NCI-H345 (cell line): ENCODE measurements around the gene ADGRG7.
"Not testable (repeated sequence)": the region's sequence is repeated elsewhere in the genome, so short reads cannot be mapped to it uniquely, and the experiment has no call there.

ENCODE experiments used
- DNase-seq: peaks from one replicate; lab custom pipeline; 2025; lab: John Stamatoyannopoulos, UW

ADGRG7 gene

DNA sequence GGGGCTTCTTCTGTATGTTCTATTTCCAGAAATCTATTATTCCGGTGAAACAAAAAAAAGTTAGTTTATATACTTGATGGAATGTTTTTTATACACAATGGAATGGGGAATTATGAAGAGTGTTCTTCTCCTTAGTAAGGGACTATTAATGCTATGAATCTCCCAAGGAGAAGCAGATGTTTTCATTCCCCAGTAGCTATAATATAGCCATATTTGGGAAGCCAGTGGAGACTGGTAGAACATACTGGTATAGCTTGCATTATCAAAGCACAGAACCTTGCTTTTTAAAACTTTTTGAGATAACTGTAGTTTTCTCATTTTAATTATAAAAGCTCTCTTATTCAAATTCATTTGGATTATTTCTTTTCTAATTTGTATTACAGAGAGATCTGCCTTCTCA, 38.3 kb downstream of the ADGRG7 start:
- DNase-seq = no peak

DNA sequence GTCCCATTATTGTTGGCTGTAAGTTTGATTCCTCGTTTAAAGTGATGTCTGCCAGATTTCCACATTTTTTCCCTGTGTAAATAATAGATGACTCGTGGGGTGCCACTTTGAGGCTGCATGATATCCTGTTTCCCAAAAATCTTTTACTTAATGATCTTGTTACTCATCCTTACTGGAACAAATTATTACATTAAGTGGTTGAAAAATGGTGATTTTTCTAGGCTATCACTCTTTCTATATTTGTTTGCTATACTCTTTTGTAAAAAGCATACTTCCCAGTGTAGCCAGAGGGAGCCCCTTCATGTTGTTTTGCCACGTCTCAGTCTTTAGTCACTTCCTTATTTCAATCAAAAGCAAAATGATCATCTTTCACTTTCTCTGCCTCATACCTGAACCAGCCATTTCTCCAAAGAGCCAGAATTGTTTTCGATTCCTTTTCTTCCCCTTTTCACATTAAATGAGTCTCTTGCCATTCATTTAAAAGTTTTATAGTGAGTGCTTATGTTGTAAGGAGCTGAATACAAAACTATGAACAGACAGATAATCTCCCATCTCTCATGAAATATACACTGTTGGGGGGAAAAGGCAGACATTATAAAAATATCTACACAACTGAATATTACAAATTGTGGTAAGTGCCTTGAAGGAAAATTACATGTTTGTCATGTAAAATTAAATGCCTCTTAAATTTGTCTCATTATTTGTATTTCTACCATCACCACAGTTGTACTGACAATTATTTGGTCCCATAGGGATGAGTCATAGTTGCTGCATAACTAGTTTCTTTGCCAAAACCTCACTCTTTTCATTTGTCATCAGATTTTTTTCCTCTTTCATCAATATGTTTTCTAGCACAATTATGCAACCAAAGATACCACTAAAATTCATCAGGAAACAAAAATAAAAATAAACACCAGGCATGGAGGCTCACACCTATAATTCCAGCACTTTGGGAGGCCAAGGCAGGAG, 41.5 kb downstream of the ADGRG7 start:
- DNase-seq = no peak

DNA sequence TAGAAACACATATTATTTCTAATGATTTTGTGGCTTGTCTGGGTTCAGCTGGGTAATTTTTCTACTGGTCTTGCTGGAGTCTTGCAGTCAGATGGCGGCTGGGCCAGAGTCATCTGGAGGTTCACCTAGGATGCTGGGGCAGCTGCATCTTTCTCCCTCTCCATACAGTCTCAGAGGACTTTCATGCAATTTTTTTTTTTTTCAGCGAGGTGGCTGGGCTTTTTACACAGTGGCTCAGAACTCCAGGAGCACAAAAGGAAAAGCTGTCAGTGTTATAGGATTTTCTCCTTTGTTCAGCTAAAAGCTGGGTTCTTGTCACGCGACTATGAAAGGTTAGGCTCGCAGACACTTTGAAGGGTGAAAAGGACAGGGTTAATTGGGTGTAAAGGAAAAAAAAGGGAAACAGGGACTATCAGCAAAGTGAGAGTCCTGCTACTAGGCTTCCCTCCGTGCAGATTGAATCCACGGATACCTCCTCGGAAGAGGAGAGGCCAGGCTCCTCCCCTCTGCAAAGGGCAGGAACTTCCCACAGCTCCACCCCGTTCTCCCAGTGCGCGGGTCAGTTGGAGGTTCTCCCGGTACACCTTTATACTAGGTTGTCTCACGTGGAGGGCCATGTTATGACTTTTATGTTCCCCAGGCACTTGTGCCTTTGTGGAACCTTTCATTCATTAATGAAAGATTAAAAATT, 44.3 kb downstream of the ADGRG7 start:
- DNase-seq = no peak

DNA sequence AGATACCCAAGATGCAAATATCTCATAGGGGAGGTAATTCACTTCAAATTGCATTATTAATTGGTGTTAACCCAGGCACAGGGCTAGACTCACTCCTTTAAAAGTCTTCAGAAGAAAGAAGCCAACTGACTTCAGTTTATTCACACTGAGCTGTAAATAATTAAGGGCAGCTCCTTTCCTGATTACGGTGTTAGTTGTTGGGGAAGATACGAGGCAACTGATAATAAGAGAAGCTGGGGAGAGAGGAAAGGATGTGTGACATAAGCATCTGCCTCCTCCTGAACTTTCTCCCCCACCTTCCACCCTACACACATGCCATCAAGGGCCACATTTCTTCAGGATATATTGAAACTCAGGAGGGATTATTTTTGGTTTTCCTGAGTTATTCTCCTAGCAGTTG, 47.5 kb downstream of the ADGRG7 start:
- no peak for DNase-seq

DNA sequence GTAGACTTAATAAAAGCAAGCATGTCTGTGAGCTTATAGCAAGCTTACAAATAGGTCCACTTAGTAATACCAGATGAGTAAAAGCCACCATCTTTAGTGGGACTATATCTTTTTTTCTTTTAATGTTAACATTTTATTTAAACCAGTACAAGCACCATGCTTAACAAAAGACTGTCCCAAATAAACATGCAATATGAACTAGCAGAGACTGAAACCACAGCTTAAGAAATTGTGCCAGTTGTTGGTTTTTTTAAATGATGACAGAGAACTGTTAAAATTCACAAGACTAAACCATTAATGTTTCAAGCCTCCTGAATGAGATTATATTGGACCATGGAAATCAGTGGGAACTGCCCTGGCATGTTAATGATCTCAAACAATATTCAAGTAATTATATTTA, 51.9 kb downstream of the ADGRG7 start:
- not testable (repeated sequence) for DNase-seq

DNA sequence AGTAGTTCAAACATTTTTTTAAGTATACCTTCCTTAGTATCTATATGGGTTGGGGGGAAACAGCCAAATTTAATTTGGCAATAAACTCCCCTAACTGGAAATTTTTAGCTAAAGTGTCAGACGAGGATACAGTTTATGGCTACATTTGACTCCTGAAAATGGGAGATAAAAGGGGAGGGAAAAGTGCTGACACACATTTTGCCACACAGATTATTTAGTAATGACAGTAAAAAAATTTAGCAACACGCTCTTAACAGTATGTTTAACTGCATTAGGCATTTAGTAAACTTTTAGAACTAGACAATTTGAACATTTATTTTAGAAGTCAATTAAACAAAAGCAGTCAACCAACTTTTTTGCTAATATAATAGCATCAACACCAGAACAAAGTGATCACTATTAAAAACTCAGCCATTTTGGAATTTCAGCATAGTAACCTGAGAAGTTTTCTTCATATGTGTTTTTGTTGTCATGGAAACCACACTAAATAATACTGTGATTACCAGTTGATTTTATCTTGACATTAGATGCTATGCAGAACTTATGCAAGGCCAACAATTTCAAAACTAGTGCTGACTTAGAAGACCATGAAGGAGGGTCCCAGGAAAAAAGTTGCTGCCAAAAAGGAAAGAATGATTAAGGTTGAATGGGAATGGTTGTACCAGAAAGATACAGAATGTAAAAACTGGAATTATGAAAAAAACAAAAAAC, 52.9 kb downstream of the ADGRG7 start:
- DNase-seq = no peak

DNA sequence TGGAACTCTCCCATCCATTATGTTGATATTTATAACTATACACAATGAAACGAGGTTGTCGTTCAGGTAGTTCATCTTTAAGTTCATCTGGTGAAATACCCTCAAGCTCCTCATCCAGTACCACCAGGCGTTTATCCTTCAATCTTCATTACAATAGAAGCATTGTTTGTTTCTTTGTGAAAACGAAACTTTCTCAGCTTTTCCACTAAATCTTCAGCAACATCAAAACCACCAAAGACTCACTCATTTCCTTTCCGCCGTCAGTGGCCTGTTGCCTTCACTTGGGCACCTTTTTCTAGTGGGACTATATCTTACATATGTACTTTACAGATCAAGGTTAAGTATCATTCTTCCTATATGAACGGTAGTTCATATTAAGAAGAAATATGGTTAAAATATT, 55.8 kb downstream of the ADGRG7 start:
- no peak for DNase-seq

DNA sequence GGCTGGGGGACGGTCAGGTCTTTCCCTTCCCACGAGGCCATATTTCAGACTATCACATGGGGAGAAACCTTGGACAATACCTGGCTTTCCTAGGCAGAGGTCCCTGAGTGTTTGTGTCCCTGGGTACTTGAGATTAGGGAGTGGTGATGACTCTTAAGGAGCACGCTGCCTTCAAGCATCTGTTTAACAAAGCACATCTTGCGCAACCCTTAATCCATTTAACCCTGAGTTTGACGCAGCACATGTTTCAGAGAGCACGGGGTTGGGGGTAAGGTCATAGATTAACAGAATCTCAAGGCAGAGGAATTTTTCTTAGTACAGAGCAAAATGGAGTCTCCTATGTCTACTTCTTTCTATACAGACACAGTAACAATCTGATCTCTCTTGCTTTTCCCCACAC, 57.3 kb downstream of the ADGRG7 start:
- DNase-seq = not testable (repeated sequence)

DNA sequence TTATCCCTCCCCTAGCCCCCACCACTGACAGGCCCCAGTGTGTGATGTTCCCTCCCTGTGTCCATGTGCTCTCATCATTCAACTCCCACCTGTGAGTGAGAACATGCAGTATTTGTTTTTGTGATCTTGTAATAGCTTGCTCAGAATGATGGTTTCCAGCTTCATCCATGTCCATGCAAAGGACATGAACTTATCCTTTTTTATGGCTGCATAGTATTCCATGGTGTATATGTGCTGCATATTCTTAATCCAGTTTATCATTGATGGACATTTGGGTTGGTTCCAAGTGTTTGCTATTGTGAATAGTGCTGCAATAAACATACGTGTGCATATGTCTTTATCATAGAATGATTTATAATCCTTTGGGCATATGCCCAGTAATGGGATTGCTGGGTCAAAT, 57.9 kb downstream of the ADGRG7 start:
- not testable (repeated sequence) for DNase-seq

DNA sequence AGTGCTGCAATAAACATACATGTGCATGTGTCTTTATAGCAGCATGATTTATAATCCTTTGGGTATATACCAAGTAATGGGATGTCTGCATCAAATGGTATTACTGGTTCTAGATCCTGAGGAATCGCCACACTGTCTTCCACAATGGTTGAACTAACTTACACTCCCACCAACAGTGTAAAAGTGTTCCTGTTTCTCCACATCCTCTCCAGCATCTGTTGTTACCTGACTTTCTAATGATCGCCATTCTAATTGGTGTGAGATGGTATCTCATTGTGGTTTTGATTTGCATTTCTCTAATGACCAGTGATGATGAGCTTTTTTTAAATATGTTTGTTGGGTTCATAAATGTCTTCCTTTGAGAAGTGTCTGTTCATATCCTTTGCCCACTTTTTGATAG, 61.6 kb downstream of the ADGRG7 start:
- not testable (repeated sequence) for DNase-seq

DNA sequence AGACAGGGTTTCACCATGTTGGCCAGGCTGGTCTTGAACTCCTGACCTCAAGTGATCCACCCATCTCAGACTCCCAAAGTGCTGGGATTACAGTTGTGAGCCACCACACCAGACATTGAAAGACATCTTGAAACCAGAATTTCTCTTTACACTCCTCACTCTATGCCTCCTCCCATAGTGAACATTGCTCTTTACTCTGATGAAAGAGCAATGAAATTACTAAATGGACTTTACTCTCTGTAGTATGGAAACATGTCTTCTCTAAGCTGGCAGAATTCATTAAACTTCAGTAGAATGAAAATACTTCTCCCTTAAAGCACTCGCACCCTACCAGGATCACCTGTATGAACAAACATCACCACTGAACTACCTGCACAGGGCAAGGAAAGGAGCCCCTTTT, 72.1 kb downstream of the ADGRG7 start:
- no peak for DNase-seq

DNA sequence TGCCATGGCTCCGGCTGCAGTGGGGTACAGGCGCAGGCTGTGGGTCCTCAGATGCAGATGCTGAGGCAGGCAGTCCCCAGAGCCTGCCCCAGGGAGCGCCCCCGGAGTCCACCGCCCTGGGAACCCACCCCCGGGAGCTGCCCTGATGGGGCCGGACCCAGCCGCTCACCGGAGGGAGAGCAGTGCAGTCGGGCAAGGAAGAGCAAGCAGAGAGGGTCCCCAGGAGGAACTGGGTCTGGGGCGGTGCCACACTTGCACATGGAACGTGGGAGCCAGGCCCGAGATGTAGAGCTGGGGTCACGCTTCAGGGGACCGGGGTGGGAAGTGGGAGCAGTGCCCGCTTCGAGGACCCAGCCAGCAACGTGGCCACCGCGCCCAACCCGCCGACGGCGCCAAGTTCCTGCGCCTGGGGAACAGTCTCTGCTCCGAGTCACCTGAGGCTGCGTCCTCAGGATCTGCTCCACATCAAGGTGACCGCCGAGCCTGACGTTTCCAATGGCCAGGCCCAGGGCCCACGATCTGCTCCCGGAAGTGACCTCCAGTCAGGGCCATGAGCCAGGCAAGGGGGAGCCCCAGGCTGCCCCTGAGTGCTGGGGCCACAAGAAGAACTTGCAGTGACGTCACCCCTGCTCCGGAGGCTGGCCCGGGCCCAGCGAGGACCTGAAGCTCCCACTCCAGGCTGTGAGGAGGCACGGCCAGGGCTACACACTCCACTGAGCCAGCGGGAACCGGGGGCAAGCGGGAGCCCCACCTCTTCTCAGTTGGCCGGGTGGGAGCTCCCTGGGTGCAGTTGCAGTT, 72.9 kb downstream of the ADGRG7 start:
- no peak for DNase-seq

DNA sequence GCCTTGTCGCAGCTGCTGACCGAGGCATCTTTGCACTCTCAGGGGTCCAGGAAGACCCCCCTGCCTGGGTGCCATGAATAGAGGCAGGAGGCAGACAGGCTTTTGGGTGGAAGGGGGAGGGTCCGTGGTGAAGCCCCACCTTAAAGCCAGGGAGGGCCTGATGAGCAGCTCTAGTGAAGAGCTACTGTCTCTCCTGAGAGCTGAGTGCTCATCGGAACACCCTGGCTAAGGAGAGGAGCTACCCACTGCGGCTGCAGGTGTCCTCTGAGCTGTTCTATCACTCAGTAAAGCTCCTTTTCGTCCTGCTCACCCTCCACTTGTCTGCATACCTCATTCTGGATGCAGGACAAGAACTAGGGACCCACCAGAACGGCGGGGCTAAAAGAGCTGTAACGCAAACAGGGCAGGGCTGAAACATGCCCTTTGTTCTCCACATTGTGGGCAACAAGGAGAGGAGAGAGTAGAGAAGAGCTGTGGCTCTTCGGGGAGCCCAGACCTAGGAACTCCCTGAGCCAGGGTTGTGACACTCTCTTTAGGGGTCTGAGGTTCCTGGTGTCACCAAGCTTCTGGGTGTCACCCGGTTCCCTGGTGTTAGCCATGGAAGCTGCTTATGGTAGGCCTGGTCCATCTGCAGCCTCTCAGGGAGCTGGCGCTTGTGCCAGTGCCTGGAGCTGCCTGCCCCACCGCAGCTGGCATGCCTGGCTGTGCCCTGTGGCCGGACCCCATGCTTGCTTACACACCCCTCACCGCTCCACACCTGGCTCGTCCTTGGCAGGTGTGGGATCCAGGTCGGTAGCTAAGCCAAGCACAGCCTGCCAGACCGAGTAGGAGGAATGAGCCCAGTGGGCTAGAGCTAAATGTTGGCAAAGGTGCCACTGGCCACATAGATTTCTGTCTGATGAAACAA, 73.7 kb downstream of the ADGRG7 start:
- DNase-seq = no peak

DNA sequence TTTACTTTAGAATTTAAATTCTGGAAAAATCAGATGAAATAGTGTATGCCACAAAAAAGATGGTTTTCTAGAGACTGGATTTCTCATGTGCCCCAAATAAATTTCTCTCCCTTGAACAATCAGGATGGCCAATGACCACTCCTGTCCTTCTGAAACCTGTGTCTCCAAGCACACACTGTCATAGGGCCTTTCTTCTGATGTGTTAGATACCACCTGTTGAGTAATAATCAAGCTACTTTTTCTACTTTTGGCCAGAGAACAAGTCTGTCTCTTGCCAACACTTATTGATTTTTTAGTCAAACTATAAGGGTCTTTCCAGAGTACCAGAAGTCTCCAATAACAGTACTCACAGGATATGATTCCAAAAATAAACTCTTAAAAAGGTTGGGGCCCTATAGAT, 83.8 kb downstream of the ADGRG7 start:
- no peak for DNase-seq

DNA sequence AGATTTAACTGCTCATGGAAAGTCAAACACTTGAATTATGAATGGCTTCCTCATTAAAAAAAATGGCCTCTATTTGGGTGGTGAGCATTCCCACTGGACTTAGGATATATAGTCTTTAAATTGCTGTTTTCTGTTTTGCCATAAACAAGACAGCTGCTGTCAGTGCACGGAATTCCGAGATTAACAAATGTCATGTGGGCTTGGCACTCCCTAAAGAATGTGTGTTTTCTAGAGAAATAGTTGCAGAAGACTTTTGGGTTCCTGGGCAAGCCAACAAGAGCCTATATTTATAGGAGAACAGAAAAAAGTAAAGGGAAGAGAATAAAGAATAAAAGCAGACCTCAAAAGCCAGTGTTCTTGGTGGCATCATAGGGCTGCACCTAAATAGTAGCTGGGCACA, 86.3 kb downstream of the ADGRG7 start:
- no peak for DNase-seq

DNA sequence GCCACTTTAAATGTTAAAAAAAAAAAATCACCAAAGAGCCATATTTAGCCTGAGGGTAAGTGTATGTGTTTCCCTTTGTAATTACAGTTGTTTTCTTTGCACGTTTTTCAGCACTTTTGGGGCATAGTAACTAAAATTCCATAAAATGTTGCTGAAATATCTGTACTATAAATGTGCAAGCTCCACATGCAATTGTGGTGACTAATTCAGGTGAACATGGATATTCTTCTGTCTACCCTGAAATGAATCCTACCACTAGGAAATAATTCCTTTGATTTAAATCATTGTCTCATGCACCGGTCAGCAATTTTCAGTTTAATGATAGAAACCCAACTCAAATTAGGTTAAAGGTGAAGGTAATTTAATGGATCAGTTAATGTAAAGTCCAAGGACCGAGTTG, 86.8 kb downstream of the ADGRG7 start:
- no peak for DNase-seq

DNA sequence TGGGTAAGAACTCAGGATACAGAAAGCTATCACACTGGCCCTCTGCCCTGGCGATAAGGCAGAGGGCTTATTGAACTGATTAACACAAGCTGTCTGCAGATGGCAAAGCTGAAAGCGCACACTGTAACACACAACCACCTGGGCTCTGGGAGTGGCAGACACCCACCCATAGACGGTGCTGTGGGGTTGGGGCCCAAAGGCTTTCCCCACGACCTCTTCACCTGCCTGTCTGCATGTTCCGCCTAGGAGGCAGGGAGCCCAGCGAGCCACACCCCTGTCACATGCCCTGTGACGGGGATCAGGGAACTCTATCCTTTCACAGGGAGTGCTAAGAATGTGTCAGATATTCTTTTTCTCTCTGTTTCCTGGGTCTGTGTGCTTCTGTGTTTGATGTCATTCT, 87.8 kb downstream of the ADGRG7 start:
- DNase-seq = no peak

DNA sequence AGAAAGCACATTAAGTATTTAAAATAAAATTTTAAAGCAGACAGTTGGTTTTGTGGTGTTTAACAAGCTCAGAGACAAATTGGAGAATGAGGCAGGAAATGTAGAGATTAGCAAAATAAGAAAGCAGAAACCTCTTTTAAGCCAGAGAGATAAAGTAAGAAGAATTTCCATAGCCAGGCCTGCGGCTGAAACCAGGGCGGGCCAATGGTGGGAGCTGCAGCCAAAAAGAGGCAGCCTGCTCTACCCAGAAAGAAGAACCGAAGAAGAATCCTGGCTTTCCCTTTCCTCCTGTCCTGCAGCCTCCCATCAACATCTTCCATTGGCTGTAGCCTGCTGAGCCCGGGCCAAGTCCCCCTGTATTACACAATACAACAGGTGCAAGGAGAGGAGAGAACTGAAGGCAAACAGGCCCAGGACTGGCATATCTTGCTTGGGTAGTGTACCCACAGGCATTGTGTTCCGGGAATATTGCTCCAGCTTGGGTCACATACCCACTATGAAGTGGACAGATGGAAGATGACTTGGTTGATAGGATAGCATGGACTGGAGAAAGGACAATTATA, 88.4 kb downstream of the ADGRG7 start:
- no peak for DNase-seq

DNA sequence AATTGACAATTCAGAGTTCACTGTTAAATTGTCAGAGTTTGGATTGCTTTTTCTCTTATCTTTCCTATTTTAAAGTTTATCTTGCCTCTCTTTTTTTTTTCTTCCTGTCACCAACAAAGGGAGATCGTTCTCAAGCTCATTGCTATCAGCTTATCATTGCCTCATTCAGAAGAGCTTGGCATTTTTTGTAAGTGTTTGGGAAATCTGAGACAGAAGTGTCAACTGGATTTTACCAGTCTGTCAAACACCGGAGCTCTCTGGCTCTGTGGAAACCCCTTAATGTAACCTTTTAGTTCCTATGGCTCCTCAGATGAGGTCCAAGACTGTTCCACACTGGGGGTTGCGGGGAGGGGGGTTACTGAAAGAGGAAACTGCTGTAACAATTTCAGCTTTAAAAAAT, 89.3 kb downstream of the ADGRG7 start:
- no peak for DNase-seq

DNA sequence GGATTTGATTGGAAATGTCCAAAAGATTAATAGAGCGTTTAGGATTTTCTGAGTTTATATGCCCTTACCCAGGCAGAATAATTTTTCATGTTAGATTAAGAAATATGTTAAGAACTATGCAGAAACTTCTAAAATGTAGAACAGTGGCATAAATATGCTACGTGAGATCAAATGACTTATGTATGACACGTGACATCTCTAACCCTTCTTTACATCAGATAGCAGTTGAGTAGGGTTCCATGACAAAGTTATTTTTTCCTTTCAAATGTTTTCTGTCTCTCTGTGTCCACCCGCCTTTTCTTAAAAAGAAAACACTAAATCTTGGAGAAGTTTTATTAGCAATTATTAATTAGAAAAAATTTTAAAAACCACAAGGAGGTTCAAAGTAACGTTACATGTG, 91.3 kb downstream of the ADGRG7 start:
- DNase-seq = no peak
